ENCODE data around the gene TCF12. TPM values are rescaled to one million over a fixed set of nuclear protein-coding genes. Genes with fewer than 3 reads are reported as not detected.

The TCF12 gene
- total and polyA plus RNA-seq, 2 of the 8 experiments (the other 6 are each of a cell fraction or from before 2014, with no cell fraction given), result 85.8 to 101 TPM

Small RNA genes within 50 kb of the gene (small RNA-seq; reads per million reads assigned to genes)
- gene RF01210 (ENCODE audit: insufficient read depth), result not detected

Other genes starting within 250 kb of the TCF12 start
- gene ZNF280D, start 185.1 kb upstream of the TCF12 start, total RNA-seq (2021; fragmentation: NEBNext Ultra II Directional; extraction: Animal tissue kit (Norgen Biotek cat#: 25700)), result 25.6 and 27.5 TPM in 2 replicates
- 4.2 and 7.4 TPM in 2 replicates for gene ZNF280D, start 185.1 kb upstream of the TCF12 start, polyA plus RNA-seq (2011; rRNA removed)